Activated T-helper 1 cell treated with Interleukin-2 at 50 U/mL for 16 hours (primary cell): ENCODE results near the gene TARS1.
"Not testable (repeated sequence)": the region's sequence is repeated elsewhere in the genome, so short reads cannot be mapped to it uniquely, and the experiment has no call there.

Experiments used
- DNase-seq: peaks from one replicate; pipeline ENCODE4 v3.0.0-alpha.2; 2020; ENCODE audit warnings: low read depth

The TARS1 gene

GRCh38 chr5:33488558-33489355 is 48.0 kb downstream of the TARS1 start:
- no peak for DNase-seq

GRCh38 chr5:33489481-33490067 is 48.8 kb downstream of the TARS1 start:
- no peak for DNase-seq

- DNase-seq = no peak
Measured at GRCh38 chr5:33490071-33490665, 49.4 kb downstream of the TARS1 start.

- no peak for DNase-seq
Measured at GRCh38 chr5:33491941-33492340, 51.2 kb downstream of the TARS1 start.

- DNase-seq = no peak
Measured at GRCh38 chr5:33494466-33494865, 53.7 kb downstream of the TARS1 start.

GRCh38 chr5:33501260-33501659 is 60.5 kb downstream of the TARS1 start:
- DNase-seq = no peak

GRCh38 chr5:33501899-33502298 is 61.1 kb downstream of the TARS1 start:
- no peak for DNase-seq

GRCh38 chr5:33504570-33504969 is 63.8 kb downstream of the TARS1 start:
- DNase-seq = no peak

- no peak for DNase-seq
Measured at GRCh38 chr5:33507426-33507825, 66.7 kb downstream of the TARS1 start.

- no peak for DNase-seq
Measured at GRCh38 chr5:33509036-33509435, 68.3 kb downstream of the TARS1 start.

- DNase-seq = no peak
Measured at GRCh38 chr5:33513462-33514185, 72.9 kb downstream of the TARS1 start.

- DNase-seq = not testable (repeated sequence)
Measured at GRCh38 chr5:33515366-33515765, 74.6 kb downstream of the TARS1 start.

GRCh38 chr5:33516421-33516820 is 75.7 kb downstream of the TARS1 start:
- DNase-seq = no peak
